ENCODE results near the gene TMA7B.

- TF ChIP-seq, protein P1, sequence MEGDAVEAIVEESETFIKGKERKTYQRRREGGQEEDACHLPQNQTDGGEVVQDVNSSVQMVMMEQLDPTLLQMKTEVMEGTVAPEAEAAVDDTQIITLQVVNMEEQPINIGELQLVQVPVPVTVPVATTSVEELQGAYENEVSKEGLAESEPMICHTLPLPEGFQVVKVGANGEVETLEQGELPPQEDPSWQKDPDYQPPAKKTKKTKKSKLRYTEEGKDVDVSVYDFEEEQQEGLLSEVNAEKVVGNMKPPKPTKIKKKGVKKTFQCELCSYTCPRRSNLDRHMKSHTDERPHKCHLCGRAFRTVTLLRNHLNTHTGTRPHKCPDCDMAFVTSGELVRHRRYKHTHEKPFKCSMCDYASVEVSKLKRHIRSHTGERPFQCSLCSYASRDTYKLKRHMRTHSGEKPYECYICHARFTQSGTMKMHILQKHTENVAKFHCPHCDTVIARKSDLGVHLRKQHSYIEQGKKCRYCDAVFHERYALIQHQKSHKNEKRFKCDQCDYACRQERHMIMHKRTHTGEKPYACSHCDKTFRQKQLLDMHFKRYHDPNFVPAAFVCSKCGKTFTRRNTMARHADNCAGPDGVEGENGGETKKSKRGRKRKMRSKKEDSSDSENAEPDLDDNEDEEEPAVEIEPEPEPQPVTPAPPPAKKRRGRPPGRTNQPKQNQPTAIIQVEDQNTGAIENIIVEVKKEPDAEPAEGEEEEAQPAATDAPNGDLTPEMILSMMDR (IDR thresholded peaks at IDR 0.05; ENCODE audit: low read length), result no peak
- TF ChIP-seq EZH2phosphoT487 (IDR thresholded peaks at IDR 0.05; ENCODE audit: low read length), result no peak
- TF ChIP-seq EZH2 (optimal IDR thresholded peaks at IDR 0.05; ENCODE audit: low read depth, low read length), result no peak
Measured at GRCh38 chr22:39932166-39932565, 28.0 kb upstream of the TMA7B start.
